Neural cell (in vitro differentiated cells): Measurements from ENCODE around the gene TMC2. TPM values are rescaled to one million over a fixed set of nuclear protein-coding genes. Genes with fewer than 3 reads are reported as not detected.

Source experiments
- H2AFZ ChIP-seq: fragments of 200-600, 300-800 bp; sonication (generic), shearing (Covaris generic); 2 replicates; pipeline ENCODE4 v1.6.0; 2014; ENCODE audit warnings: low read depth, mild to moderate bottlenecking, antibody characterized with exemption, low read length, moderate library complexity
- H3F3A ChIP-seq: fragments of 200-600 bp; shearing (Covaris generic); 2 replicates; pipeline ENCODE4 v1.6.1; 2016; ENCODE audit warnings: mild to moderate bottlenecking, moderate library complexity, mixed read lengths, antibody characterized with exemption, low read length; ENCODE audit not compliant: insufficient read depth, poor library complexity, severe bottlenecking
- H3K27ac ChIP-seq: fragments of 200-600, 300-800 bp; sonication (generic), shearing (Covaris generic); 2 replicates; pipeline ENCODE4 v1.5.1; 2014; ENCODE audit warnings: mild to moderate bottlenecking, low read length, moderate library complexity
- H3K27me3 ChIP-seq: fragments of 300-800, 200-600 bp; sonication (generic), shearing (Covaris generic); 2 replicates; pipeline ENCODE4 v1.6.0; 2014; ENCODE audit warnings: mild to moderate bottlenecking, low read depth, low read length, moderate library complexity; ENCODE audit not compliant: insufficient read depth
- H3K36me3 ChIP-seq: fragments of 300-800, 200-600 bp; sonication (generic), shearing (Covaris generic); 2 replicates; pipeline ENCODE4 v1.5.1; 2014; ENCODE audit warnings: mild to moderate bottlenecking, antibody characterized with exemption, low read length, moderate library complexity; ENCODE audit not compliant: insufficient read depth
- H3K4me2 ChIP-seq: fragments of 300-800, 200-600 bp; sonication (generic), shearing (Covaris generic); 2 replicates; pipeline ENCODE4 v1.6.0; 2014; ENCODE audit warnings: mild to moderate bottlenecking, low read length
- H3K4me3 ChIP-seq: fragments of 300-800, 200-600 bp; sonication (generic), shearing (Covaris generic); 2 replicates; pipeline ENCODE4 v1.5.1; 2014; ENCODE audit warnings: mild to moderate bottlenecking, low read length, moderate library complexity
- H3K79me2 ChIP-seq: fragments of 200-600 bp; shearing (Covaris generic); replicated peaks from 2 replicates; pipeline ENCODE4 v1.6.0; 2014; ENCODE audit warnings: mild to moderate bottlenecking, low read length, moderate library complexity; ENCODE audit not compliant: insufficient read depth
- H3K9ac ChIP-seq: fragments of 300-800, 200-600 bp; sonication (generic), shearing (Covaris generic); 2 replicates; pipeline ENCODE4 v1.6.1; 2016; ENCODE audit warnings: mild to moderate bottlenecking, low read length, mixed read lengths
- H3K9me2 ChIP-seq: fragments of 200-600 bp; shearing (Covaris generic); 2 replicates; pipeline ENCODE4 v1.6.1; 2016; ENCODE audit warnings: mild to moderate bottlenecking, low read length, mixed read lengths; ENCODE audit not compliant: insufficient read depth
- H3K9me3 ChIP-seq: fragments of 200-600, 300-800 bp; sonication (generic), shearing (Covaris generic); 2 replicates; pipeline ENCODE4 v1.6.1; 2016; ENCODE audit warnings: mild to moderate bottlenecking, mixed run types, low read length, moderate library complexity, mixed read lengths
- H4K20me1 ChIP-seq: fragments of 200-600 bp; shearing (Covaris generic); 2 replicates; pipeline ENCODE4 v1.6.1; 2016; ENCODE audit warnings: mild to moderate bottlenecking, mixed run types; ENCODE audit not compliant: insufficient read depth
- CTCF ChIP-seq: fragments of 450-650 bp; IDR thresholded peaks from 2 replicates; pipeline ENCODE4 v1.5.1; 2014; ENCODE audit warnings: antibody characterized with exemption, mild to moderate bottlenecking, moderate library complexity; ENCODE audit not compliant: poor library complexity, severe bottlenecking
- EP300 ChIP-seq: fragments of 450-650 bp; conservative IDR thresholded peaks from 2 replicates; pipeline ENCODE4 v1.6.1; 2014; ENCODE audit warnings: antibody characterized with exemption, mild to moderate bottlenecking, moderate library complexity; ENCODE audit not compliant: poor library complexity, severe bottlenecking
- EZH2 ChIP-seq: fragments of 200-600, 300-800 bp; shearing (Covaris generic), sonication (generic); IDR thresholded peaks from 2 replicates; pipeline ENCODE4 v1.6.1; 2014; ENCODE audit warnings: antibody characterized with exemption, low read length, borderline replicate concordance, mild to moderate bottlenecking; ENCODE audit not compliant: insufficient read depth, poor library complexity, severe bottlenecking
- MXI1 ChIP-seq: fragments of 450-650 bp; conservative IDR thresholded peaks from 2 replicates; pipeline ENCODE4 v1.6.1; 2014; ENCODE audit warnings: antibody characterized with exemption, mild to moderate bottlenecking; ENCODE audit not compliant: poor library complexity, severe bottlenecking
- POLR2AphosphoS5 ChIP-seq: IDR thresholded peaks from 2 replicates; pipeline ENCODE4 v1.6.1; 2012
- RAD21 ChIP-seq: fragments of 450-650 bp; conservative IDR thresholded peaks from 2 replicates; pipeline ENCODE4 v1.6.1; 2014; ENCODE audit warnings: antibody characterized with exemption, mild to moderate bottlenecking, moderate library complexity
- REST ChIP-seq: IDR thresholded peaks from 2 replicates; pipeline ENCODE4 v1.6.1; 2012; ENCODE audit warnings: borderline replicate concordance
- SMC3 ChIP-seq: fragments of 450-650 bp; conservative IDR thresholded peaks from 2 replicates; pipeline ENCODE4 v1.6.1; 2014; ENCODE audit warnings: antibody characterized with exemption, mild to moderate bottlenecking, moderate library complexity; ENCODE audit not compliant: poor library complexity
- TAF1 ChIP-seq: IDR thresholded peaks from 2 replicates; pipeline ENCODE4 v1.6.1; 2012; ENCODE audit warnings: low read depth
- polyA plus RNA-seq: library from polyadenylated mRNA; depleted of rRNA; stranded (reverse); fragments of >200 nt; gene quantifications from 2 replicates; pipeline ENCODE4 v1.2.3, GENCODE V29; 2014

TMC2 gene
- polyA plus RNA-seq, 1 donor from 2014 or later = 0.11 TPM

GRCh38 chr20:2653556-2654383 is 117.4 kb downstream of the TMC2 start:
- Histone ChIP-seq H3K9me3 (no peaks in the 10 kb centered on the region), H3K79me2 (peaks cover 18% of the 10 kb centered on the region), H3K9ac (peak overlapping the region; percentile 89), H3K27ac (peak overlapping the region; percentile 83), H2AFZ (no peak overlapping the region), H3K27me3 (no peaks in the 10 kb centered on the region), H4K20me1 (peaks cover 5% of the 10 kb centered on the region), H3K9me2 (no peaks in the 10 kb centered on the region), H3K4me3 (peak overlapping the region; percentile 85), H3F3A (no peaks in the 10 kb centered on the region), H3K36me3 (peaks cover 6% of the 10 kb centered on the region), H3K4me2 (peak overlapping the region; percentile 92)
- no peak for TF ChIP-seq TAF1
- no peak for TF ChIP-seq RAD21
- TF ChIP-seq CTCF = no peak
- TF ChIP-seq MXI1 = no peak
- TF ChIP-seq EZH2 = no peak
- no peak for TF ChIP-seq SMC3
- TF ChIP-seq EP300 = no peak
- TF ChIP-seq POLR2AphosphoS5 = no peak
- TF ChIP-seq REST = no peak

- H3K4me3 ChIP-seq = peak overlapping the region; percentile 85
- H3F3A ChIP-seq = no peaks in the 10 kb centered on the region
- peaks cover 5% of the 10 kb centered on the region for H4K20me1 ChIP-seq
- H3K9me2 ChIP-seq = no peaks in the 10 kb centered on the region
- peaks cover 18% of the 10 kb centered on the region for H3K79me2 ChIP-seq
- H3K9me3 ChIP-seq = no peaks in the 10 kb centered on the region
- no peak overlapping the region for H3K9ac ChIP-seq
- no peak overlapping the region for H3K4me2 ChIP-seq
- H3K27ac ChIP-seq = no peak overlapping the region
- TF ChIP-seq EP300 (no peak), CTCF (no peak), MXI1 (no peak), TAF1 (no peak), REST (no peak), EZH2 (no peak), SMC3 (no peak), POLR2AphosphoS5 (no peak), RAD21 (no peak)
- peaks cover 6% of the 10 kb centered on the region for H3K36me3 ChIP-seq
- H2AFZ ChIP-seq = no peak overlapping the region
- no peaks in the 10 kb centered on the region for H3K27me3 ChIP-seq
These were observed 118.0 kb downstream of the TMC2 start for GRCh38 chr20:2654384-2654822.
